Nucleus accumbens (tissue), 56 donors: Measurements from ENCODE around the gene FUT6.
A peak's percentile ranks its signal among the peaks of the same experiment; 100 is the strongest.

Experiments used
- DNase-seq, 56 donors: peaks; one replicate each; lab custom pipeline; 2025; lab: John Stamatoyannopoulos, UW

The FUT6 gene

DNA sequence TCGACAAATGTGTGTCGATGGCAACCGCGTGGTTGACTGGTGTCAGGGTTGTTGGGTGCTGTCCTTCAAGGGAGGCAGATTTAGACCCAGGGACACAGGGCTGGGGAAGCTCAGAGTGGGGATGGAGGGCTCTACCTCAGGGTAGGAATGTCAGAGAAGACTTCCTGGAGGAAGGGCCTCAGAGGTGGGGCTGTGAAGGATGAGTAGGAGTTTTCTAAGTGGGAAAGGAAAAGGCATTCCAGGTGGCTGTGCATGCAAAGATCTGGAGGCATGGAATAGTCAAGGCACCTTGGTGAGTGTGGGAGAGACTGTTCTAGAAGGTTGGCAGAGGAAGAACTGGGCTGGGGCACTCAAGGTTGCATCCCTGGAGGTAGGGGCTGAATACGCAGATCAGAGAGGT lies 32.6 kb downstream of the FUT6 start:
- no peak for DNase-seq

DNA sequence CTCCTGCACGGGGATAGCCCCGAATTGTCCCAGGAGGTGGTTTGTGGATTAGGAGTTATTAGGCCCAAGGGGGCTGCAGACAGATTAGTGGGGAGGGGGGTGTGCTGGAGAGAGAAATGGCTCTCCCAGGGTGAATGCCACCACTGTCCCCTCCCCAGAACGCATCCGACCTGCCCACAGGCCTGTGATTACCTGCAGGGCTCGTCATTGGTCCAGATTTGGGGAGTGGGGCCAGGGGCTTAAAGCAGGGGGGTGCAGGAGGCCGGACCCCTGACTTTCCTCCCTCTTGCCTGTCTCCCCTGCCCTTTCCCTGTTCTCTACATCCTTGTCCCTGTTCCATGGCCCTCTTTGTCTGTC lies 33.4 kb downstream of the FUT6 start:
- DNase-seq, result no peak

DNA sequence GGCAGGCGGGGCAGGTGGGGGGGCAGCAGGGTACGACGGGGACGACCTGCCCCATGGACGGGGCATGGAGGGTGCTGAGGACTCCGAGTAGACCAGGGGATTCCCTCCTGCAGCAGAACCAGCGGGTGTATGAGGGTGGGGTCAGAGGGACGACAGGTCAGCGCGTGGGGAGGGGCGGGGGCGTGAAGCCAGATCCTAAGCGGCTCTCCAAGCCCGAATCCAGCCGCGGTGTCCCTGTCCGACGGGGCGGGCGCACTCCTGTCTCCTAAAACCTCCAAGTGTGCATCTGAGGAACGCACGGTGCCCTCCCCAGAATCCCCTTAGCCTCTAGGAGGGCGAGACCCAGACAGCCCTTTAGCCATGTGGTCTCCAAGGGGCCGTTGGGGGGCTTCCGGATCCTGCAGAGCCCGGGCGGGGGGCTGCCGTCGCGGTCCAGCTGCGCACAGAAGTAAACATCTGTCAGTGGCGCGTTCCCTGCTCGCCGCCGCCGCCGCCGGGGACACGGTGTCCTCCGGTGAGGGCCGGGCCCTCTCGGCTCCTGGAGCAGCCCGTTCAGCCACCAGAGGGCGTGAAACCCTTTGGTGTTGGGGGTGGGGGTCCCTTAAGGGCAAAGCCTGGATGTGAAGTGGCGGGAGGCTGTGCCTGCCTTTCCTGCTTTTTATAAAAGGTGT lies 33.9 kb downstream of the FUT6 start:
- DNase-seq, result peak in 2 of 56 donors; percentile 9 to 53

DNA sequence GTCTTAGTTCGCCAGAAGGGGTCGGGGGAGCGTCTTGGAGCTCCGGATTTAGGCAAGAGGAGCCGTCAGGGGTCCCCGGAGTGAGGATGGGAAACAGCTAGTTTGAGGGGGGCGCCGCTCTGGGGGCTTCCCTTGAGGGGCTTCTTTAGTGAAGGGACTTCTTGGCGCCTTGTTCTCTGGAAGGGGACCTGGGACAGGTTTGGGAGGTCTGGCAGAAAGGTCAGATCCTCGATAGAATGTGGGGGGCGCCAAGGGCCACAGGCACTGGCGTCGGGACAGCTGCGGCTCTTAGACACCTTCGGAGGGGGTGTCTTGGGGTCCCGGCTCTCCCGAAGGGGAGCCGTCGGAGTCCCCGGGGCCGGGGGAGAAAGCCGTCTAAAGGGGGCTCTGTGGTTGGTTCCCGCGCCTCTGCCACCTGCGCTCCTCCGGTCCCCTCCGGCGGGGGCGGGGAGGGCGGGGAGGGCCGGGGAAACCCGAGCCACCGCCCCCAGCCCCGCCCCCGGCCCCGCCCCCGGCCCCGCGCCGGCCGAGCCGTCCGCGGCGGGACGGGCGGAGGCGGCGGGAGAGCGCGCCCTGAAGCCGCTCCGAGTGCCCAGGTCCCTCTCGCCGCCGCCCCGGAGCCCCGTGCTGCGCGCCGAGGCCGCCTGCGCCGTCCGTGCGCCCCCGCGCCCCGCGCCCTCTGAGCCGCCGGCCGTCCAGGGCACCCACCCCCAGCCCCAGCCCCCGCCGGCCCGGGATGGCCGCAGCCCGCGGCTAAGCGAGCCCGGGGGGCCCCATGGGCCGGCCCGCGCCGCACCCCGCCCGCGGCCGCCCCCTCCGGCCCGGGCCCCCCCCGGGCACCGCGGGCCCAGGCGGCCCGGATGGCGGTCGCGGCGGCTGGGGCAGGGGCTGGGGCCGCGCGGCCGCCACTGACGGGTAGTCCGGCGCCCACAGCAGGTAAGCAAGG lies 34.7 kb downstream of the FUT6 start, which contains the start of gene NRTN:
TSS of gene NRTN (plus strand) at position 552 of the 946 bp plus-strand sequence. CDS start 19,099 bp downstream, outside the sequence.
- no peak for DNase-seq

DNA sequence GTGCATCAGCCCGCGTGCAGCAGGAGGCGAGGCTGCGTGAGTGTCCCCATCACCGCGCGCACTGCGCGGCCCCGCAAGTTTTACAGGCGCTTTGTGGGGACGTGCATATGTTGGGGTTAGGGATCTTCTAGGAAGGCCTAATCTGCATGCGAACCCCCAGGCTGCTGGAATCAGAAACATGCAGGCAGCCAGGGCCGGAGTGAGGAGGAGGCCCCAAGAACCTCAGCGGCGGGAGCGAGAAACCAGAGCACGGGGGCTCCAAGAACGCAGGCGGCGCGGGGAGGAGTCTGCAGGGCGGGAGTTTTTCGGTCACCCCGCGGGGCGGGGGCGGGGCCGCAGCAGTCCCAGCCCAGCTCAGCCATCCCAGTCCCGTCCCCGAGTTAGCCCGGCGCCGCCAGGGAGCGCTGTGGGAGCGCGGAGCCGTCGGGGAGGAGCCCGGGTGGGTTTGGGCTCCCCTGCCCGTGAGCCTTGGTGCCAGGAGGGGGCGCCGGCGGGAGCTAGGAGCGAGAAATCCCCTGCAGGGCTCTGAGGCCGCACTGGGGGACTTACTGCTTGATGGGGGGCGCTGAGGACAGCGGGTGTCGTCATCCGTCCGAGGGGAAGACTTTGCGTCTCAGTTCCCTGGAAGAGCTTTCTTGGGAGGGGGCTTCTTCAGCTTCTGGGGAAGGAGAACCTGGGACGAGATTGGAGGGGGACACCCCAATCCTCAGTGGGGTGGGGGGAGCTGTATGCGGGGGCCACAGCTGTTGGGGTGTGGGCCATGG lies 35.6 kb downstream of the FUT6 start:
- peak in 28 of 56 donors; percentile 1 to 75 (median 23) for DNase-seq

DNA sequence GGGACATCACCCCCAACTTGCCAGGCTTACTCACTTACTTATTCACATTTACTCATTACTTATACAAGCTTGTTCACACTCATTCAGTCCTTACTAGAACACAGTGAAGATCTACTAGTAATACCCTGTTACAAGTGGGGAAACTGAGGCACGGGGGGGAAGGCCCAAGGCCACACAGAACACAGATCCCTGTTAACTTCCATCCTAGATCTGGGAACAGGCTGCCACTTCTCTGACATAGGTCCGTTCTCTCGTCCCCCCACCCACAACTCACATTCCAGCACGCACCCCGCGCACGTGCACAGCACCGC lies 36.1 kb downstream of the FUT6 start:
- DNase-seq, result no peak

DNA sequence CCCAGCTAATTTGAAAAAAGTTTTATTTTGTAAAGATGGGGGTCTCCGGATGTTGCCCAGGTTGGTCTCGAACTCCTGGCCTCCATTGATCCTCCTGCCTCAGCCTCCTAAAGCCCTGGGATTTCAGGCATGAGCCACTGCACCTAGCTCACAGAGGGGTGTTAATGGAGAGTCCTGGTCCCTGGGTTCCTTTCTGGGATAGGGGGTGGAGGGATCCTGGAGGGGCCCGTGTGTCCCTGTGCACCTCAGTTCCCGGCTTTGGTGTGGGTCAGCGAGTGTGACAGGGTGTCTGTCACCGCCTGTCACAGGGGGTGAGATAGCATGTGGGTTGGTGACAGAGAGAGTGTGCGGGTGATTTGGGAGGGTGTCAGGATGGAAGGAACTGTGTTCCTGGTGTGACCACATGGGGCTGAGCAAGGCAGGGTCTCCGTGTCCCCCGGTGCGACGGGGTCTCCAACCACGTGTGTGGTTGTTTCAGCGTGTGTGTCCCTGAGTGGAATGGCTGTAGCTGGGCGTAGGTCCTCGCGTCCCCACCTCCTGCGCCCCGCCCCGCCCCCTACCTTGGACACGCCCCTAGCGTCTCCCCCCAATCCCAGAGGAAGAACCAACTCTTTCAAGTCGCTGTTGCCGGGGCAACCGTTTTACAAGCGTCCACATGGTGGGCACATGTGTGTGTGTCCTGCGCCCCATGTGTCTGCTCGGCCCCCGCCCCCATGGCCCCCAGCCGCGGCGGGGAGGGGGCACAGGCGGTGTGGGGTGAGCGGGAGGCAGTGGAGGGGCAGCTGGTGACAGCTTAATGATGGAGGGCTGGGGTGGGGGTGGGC lies 37.5 kb downstream of the FUT6 start:
- peak in 1 of 56 donors; percentile 49 for DNase-seq

DNA sequence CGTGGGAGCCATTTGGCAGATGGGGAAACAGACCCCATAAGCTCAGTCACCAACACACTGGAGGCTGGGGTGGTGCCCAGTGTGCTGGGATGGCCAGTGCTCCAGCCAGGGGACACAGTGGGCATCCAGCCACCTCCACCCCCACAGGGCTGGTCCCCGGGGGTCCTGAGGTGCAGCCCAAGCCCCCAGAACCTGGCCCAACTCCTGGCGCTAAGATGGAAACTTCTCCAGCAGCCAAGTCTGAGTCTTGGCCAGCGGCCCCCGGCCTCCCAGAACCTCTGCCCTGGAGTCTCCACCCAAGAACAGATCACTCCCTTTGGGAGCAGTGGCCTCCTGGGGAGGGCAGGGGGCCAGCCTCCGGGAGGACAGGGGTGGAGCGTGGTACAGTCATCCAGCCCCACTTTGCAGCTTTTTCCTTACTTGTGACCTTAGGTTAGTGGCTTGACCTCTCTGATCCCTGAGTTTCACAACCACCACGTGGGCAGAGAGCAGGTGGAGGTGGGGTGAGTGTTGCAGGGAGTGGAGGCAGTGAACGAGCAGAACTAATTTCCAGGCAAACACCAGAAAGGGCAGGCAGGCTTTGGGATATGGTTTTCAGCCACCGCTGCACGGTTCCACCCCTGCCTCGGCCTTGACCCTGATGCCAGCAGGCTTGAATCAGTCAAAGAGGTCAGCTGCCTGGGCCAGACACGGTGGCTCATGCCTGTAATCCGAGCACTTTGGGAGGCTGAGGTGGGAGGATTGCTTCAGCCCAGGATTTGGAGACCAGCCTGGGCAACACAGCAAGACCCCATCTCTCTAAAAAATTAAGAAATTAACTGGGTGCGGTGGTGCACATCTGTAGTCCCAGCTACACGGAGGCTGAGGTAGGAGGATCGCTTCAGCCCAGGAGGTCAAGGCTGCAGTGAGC lies 38.9 kb downstream of the FUT6 start:
- no peak for DNase-seq

DNA sequence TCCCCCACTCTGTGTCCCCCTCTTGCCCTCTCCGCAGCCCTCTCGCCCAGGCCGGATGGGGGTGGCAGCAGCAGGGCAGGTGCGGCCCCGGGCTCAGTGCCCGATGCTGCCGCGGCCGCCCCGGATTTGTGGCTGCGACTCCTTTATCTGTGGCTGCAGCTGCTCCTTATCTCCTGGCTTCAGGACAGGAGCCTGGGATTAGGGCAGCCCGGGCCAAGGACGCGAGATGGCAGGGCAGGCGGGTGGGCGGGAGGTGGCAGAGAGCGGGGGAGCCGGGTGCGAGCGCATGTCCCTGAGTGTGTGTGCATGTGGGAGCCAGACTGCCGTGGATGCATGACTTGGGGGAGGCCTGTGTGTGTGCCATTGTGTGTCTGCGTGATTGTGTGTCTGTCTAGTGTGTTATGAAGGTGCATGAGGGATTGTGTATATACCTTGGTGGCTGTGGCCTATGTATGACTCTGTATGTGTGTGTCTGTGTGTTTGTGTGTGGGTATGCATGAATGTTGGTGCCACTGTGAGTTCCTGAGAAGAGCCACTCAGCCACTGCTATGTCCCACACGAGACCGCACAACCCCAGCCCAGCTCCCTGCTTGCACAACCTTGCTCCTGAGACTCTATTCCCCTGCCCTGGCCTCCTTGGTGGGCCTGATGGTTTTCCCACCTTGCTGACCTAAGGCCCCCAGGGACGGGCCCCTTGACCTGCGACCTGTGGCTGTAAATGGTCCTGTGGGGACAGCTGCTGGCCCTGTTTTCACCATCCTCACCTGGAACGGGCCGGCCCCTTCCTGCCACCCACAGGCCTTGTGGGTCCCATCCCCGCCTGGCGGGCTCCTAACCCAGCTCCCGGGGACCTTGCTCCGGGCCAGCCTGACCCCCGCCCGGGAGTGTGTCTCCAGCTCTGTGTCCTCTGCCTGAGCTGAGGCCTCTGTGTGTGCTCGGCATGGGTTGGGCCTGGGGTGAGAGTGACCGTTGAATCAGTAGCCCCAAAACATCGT lies 40.0 kb downstream of the FUT6 start:
- peak in 1 of 56 donors; percentile 1 for DNase-seq

DNA sequence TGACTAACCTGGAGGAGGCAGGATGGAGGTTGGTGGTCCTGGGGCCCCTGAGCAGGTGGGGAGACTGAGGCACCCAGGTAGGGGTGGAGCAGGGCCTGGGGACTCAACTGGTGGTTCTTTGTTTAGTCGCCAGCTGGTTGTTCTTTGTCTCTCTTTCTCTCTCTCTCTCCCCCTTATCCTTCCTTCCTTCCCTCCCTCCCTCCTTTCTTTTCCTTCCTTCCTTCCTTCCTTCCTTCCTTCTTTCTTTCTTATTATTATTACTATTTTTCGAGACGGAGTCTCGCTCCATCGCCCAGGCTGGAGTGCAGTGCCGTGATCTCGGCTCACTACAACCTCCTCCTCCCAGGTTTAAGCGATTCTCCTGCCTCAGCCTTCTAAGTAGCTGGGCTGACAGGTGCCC lies 41.3 kb downstream of the FUT6 start:
- DNase-seq, result no peak

DNA sequence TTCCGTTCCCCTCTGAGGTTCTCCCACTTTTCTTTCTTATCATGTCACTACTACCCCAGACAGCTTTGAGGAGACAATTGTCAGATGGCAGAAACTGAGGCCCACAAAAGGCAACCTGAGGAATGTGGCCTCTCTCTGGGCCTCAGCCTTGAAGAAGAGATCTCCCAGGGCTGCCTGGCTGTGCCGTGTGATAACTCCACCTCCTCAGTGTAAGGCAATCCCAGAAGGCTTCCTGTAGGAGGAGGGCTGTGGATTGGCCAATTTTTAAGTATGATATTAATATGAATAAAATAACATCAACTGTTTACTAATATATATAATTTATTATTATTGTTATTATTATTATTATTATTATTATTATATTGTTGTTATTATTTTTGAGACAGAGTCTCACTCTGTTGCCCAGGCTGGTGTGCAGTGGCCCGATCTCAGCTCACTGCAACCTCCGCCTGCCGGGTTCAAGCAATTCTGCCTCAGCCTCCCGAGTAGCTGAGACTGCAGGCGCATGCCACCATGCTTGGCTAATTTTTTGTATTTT lies 44.1 kb downstream of the FUT6 start:
- DNase-seq, result no peak

DNA sequence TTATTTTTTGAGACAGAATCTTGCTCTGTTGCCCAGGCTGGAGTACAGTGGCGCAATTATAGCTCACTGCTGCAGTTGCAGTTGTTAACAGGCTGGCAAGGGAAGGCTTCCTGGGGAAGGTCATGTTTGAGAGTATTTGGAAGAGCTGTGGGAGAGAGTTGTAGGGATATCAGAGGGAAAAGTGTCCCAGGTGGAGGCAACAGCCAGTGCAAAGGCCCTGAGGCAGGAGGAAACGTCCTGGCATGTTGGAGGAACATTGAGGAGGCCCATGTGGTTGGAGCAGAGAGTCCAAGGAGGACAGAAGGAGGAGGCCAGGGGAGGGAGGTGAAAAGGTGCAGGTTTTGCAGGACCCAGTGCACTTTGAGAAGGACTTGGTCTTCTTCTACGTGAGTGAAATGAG lies 46.3 kb downstream of the FUT6 start:
- DNase-seq, result no peak

DNA sequence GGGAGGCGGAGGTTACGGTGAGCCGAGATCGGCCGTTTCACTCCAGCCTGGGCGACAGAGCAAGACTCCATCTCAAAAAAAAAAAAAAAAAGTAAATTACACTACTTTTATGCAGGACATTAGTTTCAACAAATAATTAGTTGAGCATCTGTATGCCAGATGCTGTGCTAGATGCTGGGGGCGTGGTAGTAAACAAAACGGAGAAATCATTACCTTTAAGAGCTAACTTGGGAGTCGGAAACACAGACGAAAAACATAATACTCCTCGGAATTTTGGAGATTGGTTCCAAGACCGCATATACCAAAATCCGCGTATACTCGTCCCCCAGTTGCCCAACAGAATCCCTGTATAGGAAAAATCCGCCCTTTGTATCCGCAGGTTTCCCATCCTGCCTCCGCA lies 47.3 kb downstream of the FUT6 start:
- no peak for DNase-seq

DNA sequence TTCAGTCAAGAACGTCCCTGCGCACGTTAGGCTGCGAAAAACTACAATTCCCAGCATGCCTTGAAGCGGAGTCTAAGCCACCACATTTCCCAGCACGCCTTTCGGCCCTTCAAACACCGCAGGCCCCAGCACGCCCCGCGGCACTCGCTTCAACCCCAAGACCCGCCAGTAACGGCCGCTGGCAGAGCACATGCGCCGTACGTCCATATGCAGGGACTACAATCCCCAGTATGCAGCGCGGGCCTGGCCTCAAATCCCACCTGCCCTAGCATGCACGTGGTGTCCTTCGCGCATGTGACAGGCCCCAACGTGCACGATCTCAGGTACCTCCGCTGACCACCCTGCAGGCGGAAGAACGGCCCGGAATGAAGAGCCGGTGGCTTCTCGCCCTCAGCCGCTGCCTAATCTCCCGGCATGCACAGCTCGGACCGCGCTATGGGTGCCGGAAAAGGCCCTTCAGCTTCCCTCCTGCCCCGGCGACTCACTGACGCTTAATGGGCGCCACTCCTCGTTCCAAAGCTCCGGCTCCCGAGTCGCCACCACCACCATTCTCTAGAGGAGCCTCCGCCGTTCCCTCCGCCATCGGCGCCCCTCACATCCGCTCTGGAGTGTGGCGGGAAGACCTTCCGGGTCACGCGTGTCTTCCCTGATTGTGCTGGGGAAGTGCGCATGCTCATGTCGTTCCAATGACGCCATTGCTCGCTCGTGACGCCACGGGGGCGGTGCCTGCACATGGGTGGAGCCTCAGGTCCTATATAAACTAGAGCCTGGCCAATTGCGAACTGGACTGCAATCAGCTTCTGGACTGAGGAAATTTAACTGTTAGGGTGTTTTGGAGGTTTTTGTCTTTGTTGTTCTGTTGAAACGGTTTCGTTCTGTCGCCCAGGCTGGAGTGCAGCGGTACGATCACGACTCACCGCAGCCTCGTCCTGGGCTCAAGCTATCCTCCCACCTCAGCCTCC lies 48.7 kb downstream of the FUT6 start, which contains the start of gene DUS3L:
TSS of gene DUS3L (minus strand) at position 605 of the 962 bp plus-strand sequence. CDS start at position 583, 22 bp downstream.
- peak; percentile 56 to 98 (median 93) for DNase-seq

DNA sequence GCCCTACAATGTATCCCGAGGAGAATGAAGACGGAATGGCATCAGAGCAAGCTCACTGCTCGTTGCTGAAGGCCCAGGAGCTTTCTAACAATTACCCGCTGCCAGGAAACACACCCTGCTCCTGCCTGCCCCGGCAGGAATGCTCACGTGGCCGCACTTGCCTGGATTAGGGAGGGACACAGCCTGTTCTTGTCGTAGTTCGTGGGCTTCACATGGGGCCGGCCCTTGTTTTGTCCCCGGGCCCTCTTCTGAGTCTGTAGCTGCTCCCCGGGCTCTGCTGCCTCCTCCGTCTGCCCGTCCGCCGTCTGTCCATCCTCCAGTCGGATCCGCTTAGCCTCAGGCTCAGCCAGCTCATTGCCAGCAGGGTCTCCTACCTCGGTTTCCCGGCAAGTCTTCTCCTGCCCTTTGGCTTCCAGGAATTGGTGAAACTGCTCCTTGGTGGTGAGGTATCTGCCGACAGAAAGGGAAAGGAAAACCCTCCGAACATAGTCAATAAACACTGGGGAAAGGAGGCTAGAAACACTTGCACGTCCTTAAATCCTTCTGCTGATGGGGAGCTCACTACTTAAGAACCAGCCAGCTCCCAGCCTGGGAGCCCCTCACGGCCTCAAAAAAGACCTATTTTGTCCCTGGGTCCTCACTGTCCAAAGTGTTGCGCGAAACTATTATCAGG lies 49.5 kb downstream of the FUT6 start:
- DNase-seq, result no peak

DNA sequence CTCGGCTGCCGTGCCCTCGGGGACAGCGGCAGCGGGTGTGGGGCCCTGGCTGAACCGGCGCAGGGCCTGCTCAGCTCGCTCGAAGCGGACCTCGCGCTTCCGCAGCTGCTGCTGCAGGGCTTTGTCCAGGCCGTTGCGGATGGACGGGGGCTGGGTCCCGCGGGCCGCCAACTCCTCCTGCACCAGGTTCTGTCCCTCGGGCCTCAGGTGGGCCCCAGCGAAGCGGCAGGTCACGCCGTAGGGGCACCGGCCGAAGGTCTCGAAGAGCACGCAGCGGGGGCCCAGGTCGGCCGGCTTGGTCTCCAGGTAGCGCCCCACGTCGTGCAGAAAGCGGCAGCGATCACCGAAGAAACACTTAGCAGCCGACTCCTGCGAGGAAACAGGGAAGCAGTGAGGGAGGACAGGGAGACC lies 50.1 kb downstream of the FUT6 start:
- no peak for DNase-seq
